HG03108 (cell line): ENCODE results near the gene SVIP.

ENCODE experiments used
- ATAC-seq: cut with Tn5 transposase; IDR thresholded peaks from one replicate; pipeline ENCODE4 v1.9.1; 2021; ENCODE audit warnings: moderate library complexity; ENCODE audit not compliant: unreplicated experiment

SVIP gene, protein sequence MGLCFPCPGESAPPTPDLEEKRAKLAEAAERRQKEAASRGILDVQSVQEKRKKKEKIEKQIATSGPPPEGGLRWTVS

DNA sequence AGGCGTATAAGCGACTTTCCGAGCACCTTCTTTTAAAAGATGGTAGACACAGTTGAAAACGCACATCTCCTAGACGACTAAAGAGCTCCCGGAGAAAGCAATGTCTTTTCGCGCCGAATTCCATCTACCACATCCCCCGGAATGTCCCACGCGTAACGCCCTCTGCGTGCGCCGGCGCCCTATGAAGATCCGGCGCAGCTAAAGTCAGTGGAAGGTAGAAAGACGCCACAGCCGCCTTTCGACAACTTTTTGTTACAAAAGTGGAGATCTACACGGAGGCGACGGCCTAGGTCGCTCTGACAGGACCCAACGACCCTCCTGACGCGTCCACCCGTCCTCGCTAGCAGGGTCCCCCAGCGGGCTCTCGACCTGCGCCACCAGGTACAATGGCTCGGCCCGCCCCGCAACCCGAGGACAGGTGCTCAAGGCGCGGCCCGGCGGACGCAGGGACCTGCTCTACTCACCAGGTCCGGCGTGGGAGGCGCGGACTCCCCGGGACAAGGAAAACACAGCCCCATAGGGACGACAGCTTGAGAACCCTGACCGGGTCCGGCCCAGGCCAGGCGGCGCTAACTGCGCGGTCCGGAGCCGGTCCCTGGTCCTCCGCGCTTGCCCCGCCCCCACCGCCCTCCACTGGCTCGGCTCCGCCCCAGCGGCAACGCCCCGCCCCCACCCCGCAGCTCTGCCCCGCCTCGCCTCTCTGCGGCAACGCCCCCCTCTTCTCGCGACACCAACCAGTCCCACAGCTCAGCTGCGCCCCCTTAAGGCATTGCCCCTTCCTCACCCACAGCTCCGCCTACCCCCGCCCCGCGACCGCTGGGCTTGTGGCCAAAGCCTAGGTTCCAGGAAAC, at the start of gene SVIP:
TSS of gene SVIP (minus strand) at position 571 of the 851 bp plus-strand sequence. CDS start at position 518, 53 bp downstream.
- ATAC-seq, result peak; percentile 92

- ATAC-seq, result no peak
Observed at GRCh38 chr11:22878604-22879003, 49.0 kb upstream of the SVIP start.

DNA sequence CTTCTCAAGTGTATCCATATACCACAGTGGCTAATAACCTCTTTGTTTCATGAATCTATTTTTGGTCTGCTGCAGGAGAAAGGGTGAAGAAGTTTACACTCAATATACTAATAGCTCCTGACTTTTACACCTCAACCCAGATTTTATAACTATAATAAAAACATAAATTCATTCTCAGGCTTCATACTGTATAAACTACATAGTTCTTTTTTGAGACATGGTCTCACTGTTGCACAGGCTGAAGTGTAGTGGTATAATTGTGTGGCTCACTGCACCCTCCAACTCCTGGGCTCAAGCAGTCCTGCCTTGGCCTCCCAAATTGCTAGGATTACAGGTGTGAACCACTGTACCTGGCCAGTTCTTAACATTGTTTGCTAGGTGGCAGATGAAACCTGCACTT, 48.4 kb upstream of the SVIP start:
- no peak for ATAC-seq

- ATAC-seq, result peak; percentile 94
Observed at GRCh38 chr11:22875869-22876473, 46.4 kb upstream of the SVIP start.

DNA sequence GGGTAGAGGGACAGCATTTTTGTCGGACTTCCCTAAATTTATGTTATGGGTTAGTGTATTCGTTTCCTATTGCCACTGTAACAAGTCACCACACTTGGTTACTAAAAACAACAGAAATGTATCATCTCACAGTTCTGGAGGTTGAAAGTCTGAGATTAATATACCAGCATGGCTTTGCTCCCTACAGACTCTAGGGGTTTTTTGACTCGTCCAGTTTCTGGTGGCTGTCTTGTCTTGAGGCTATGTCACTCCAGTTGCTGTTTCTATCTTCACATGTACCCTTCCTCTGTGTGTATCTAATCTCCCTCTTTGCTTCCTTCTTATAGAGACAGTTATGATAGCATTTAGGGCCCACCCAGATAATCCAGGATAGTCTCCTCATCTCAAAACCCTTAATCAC, 39.7 kb upstream of the SVIP start:
- ATAC-seq, result no peak

GRCh38 chr11:22860241-22860640, 30.6 kb upstream of the SVIP start, which contains the start of gene CCDC179:
Gene CCDC179, minus strand, starts transcription at chr11:22860474. Its CDS starts 53 bp downstream, at chr11:22860421.
- no peak for ATAC-seq

DNA sequence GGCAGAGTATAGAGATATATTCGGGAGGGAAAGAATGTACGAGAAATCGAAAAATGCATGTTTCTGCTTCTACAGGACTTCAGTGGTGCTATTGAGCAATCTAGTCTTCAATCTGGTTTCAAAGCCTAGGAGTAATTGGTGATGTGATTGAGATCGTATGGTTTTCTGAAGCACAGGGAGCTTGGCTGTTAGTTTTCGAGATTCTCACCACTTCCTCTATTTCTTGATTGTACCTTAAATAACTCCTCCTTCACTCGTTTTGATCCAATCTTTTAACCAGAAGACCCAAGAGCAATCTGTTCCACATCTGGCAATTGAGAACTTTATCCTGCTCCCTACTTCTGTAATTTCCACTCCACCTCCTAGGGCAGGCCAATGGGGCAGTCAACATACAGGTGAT, 30.2 kb upstream of the SVIP start:
- ATAC-seq, result no peak

DNA sequence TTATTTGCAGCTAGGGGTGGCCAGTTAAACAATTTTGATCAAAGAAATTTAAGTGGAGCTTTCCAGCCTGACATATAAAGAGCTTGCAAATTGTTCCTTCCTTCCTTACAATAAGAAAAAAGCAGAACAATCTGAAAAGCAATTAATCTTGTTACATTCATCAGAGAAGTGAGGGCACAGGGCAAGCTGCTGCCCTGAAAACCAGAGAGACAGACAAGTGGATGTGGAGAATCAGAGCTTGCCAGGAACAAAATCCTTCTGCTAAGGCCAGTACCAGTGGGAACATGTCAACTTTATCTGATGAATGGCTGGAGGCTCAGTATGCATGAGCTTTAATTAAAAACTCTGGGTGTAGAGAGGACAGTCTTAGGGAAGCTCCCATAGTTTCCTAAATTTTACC, 21.9 kb upstream of the SVIP start:
- no peak for ATAC-seq

DNA sequence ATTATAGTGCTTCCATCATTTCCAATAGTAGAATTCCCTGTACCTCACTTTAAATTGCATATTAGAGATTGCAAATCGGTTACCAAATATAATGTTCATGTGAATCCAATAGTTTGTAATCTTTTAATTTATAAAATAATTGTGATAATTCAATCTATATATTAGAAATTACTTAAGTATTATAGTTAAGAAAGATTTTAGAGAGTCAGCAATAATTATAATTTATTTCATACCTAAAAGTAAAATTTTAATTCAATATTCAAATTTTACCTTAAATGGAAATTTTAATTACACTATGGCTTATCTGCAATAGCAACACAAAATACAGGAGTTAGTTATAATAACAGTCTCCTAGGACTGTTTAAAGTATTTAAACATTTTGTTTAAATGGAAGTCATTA, 17.1 kb upstream of the SVIP start:
- no peak for ATAC-seq

DNA sequence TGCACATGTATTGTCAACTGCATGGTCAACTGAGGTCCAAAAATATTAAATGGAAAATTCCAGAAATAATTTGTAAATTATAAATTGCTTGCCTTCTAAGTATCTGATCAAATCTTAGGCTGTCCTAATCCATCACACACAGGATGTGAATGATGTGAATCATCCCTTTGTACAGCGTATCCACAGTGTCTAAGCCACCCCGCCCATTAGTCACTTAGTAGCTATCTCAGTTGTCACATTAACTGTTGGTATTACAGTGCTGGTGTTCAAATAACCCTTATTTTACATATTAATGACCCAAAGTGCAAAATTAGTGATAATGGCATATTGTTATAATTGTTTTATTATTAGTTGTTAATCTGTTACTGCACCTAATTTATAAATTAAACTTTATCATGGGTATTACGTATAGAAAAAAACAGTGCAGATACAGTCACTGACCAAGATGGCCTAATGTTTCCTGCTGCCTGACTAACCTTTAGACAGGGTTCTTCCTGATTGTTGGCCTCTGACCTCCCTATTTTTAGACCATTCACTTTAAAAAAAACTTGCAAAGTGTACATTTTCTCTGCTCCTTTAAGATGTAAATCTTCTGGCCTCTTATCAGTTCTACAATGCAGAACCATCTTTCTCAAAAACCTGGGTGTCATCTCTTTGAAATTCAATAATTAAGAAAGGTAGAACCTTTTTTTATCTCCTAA, 2.9 kb upstream of the SVIP start:
- ATAC-seq, result no peak

- ATAC-seq, result no peak
Observed at GRCh38 chr11:22830082-22830414, 447 bp upstream of the SVIP start.

DNA sequence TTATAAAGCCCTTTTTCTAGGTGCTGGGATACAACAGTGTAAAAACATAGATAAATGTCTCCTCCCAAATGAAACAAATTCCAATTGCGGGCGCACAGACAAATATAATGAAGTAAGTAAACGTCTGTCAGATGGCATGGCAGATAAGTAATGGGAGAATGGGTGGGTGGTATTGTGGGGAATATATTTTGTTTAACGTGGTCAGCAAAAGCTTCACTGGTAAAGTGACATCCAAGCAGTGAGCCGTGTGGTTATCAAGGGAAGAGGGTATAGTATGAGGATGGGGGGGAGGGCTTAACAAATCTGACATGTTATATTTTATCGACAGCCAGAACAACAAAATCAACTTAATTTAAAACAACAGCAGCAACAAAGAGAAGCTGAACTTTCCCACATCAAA, 1.2 kb downstream of the SVIP start:
- no peak for ATAC-seq

DNA sequence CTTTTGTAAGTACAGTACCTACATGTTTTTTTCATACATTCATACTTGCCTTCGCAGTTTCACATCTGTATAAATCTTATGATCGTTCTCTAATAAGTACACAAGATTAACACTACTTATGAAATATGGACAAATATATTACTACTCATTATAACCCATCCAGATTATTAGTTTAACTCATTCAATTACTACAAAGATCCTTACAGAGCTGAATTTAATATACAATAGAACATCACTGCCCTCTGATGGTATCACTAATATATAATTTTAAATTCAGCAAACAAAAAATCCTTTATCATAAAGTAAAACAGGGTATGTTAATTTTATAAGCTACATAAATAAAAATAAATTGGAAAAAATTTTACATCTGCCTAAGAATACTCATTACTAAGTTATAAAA, 7.4 kb downstream of the SVIP start:
- ATAC-seq, result no peak

GRCh38 chr11:22809893-22810292, 19.7 kb downstream of the SVIP start:
- ATAC-seq, result no peak

GRCh38 chr11:22808571-22809197, 20.9 kb downstream of the SVIP start:
- peak; percentile 12 for ATAC-seq

GRCh38 chr11:22807855-22808570, 21.6 kb downstream of the SVIP start:
- peak; percentile 94 for ATAC-seq

DNA sequence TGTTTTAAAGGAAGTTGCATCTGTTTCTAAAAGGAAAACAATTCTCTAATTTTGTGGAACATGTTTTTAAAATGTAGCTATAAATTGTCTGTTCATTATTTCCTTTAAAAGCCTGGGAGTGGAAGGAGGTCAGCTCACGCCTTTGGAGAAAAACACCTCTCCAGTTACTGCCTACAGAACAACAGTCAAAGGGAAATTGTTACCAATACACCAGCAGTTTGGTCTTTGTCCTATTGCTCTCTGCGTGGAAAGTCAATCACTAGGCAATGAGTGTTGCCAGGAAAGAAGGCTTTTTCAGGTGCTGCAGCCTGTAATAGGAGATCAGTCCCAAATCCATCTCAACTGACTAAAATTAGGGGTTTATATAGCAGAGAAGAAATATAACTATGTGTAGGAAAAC, 22.2 kb downstream of the SVIP start:
- no peak for ATAC-seq

- ATAC-seq, result no peak
Observed at GRCh38 chr11:22802861-22803260, 26.7 kb downstream of the SVIP start.

DNA sequence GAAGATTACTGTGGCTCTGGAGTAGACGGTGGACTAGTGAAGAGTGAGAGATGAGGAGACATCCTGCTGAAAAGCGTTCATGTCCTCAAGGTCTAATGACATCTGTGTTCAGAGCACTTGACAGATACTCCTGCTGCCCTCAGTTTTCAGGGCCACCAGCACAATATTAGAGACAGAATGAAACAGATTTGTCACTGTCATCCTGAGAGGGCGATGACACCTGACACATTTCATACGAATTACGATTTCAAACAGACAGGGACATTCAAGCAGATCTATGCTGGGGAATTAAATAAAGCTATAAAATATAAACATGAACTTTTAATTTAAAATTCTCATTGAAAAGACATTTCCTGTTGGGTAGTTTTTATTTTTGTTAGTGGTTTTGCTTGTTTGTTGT, 29.1 kb downstream of the SVIP start:
- no peak for ATAC-seq

DNA sequence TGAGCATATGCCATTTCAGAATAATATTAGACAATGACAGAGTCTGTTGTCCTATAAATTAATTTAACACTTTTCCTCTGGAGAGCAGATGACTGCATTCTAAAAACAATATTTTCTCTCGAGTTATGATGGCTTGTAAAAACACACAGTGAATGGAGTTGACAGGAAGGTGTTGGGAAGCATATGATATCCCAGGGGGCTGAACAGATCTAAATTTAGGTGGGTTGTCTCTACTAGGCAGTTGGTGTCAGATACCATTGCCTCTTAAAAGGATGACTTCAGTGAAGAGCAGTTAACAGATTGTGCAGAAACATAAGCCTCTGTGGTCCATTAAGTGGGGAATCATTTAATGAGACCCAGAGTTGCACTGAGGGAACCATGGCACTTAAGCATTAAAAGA, 30.7 kb downstream of the SVIP start:
- ATAC-seq, result no peak

DNA sequence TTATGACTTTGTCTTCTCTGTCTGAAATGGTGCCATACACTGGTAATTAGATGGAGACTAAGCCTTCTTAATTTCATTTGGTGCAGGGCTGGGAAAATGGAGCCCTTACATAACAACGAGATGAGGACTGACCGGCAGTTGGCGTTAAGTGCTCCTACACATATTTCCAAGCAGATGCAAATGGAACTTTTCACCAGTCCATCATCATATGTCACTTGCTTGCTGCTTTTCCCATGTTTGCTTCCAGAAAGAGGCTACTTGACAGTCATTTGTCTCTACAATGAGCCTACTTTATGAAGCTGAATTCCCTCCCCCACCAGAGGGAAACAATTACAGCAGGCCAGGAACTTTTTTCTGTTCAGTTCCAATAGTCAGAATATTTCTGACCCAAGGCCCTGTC, 32.6 kb downstream of the SVIP start:
- no peak for ATAC-seq
